PC-9 (cell line): Measurements from ENCODE around the gene POGZ. TPM values are rescaled to one million over a fixed set of nuclear protein-coding genes. Genes with fewer than 3 reads are reported as not detected.

Source experiments
- BruUV-seq: library from RNA; stranded (reverse); fragments of 400-500 nt; replicated peaks from 2 replicates; lab custom pipeline; 2021; lab: Mats Ljungman, UMichigan
- CTCF ChIA-PET: fragments of 300-600 bp; sonication (Branson Sonifier 250); formaldehyde crosslinking; loops from one replicate; lab custom pipeline; 2022; ENCODE audit warnings: antibody characterized with exemption; lab: Charles Lee
- POLR2A ChIA-PET: fragments of 300-600 bp; sonication (Branson Sonifier 250); formaldehyde crosslinking; loops from one replicate; lab custom pipeline; 2022; ENCODE audit warnings: antibody characterized with exemption; ENCODE audit not compliant: unreplicated experiment; lab: Charles Lee
- DNase-seq, 2 experiments: peaks; one replicate each; pipeline versions ENCODE4 v3.0.0 to v3.0.0-alpha.2; 2015 to 2022; ENCODE audit warnings: mixed read lengths in 1 of 2
- H2AFZ ChIP-seq: fragments of 200-600 bp; sonication (generic); 2 replicates; pipeline ENCODE4 v1.8.1; 2017; ENCODE audit warnings: antibody characterized with exemption
- H3F3A ChIP-seq: fragments of 200-600 bp; sonication (generic); 2 replicates; pipeline ENCODE4 v1.8.1; 2017; ENCODE audit warnings: antibody characterized with exemption, mild to moderate bottlenecking, low read depth; ENCODE audit not compliant: insufficient read depth
- H3K27ac ChIP-seq: fragments of 200-600 bp; sonication (generic); 2 replicates; pipeline ENCODE4 v1.6.1; 2016; ENCODE audit warnings: mixed run types
- H3K27me3 ChIP-seq: fragments of 200-600 bp; sonication (generic); 2 replicates; pipeline ENCODE4 v1.6.1; 2016; ENCODE audit warnings: low read depth, mixed run types; ENCODE audit not compliant: insufficient read depth
- H3K36me3 ChIP-seq: fragments of 200-600 bp; sonication (generic); 2 replicates; pipeline ENCODE4 v1.6.1; 2016; ENCODE audit warnings: low read depth, mixed run types
- H3K4me1 ChIP-seq: fragments of 200-600 bp; sonication (generic); replicated peaks from 2 replicates; pipeline ENCODE4 v1.6.1; 2016; ENCODE audit warnings: mixed run types; ENCODE audit not compliant: insufficient read depth
- H3K4me2 ChIP-seq: fragments of 200-600 bp; sonication (generic); 2 replicates; pipeline ENCODE4 v1.6.1; 2017; ENCODE audit warnings: mixed run types
- H3K4me3 ChIP-seq: fragments of 200-600 bp; sonication (generic); 2 replicates; pipeline ENCODE4 v1.6.1; 2016; ENCODE audit warnings: mixed run types
- H3K79me2 ChIP-seq: fragments of 200-600 bp; sonication (generic); 2 replicates; pipeline ENCODE4 v1.6.1; 2017; ENCODE audit warnings: low read depth, mixed run types
- H3K9me2 ChIP-seq: fragments of 200-600 bp; sonication (generic); 2 replicates; pipeline ENCODE4 v1.8.1; 2017; ENCODE audit warnings: mild to moderate bottlenecking; ENCODE audit not compliant: insufficient read depth
- H3K9me3 ChIP-seq: fragments of 200-600 bp; sonication (generic); 2 replicates; pipeline ENCODE4 v1.8.1; 2016; ENCODE audit warnings: low read depth; ENCODE audit not compliant: insufficient read depth
- H4K20me1 ChIP-seq: fragments of 200-600 bp; sonication (generic); 2 replicates; pipeline ENCODE4 v1.8.1; 2017; ENCODE audit not compliant: insufficient read depth
- CTCF ChIP-seq: fragments of 200-600 bp; sonication (generic); conservative IDR thresholded peaks from 2 replicates; pipeline ENCODE4 v1.6.1; 2017; ENCODE audit warnings: mixed run types, antibody characterized with exemption, mild to moderate bottlenecking, moderate library complexity
- EZH2 ChIP-seq: fragments of 200-600 bp; sonication (generic); IDR thresholded peaks from 2 replicates; pipeline ENCODE4 v1.8.0; 2017; ENCODE audit warnings: antibody characterized with exemption, low read depth
- intact Hi-C: fragments of 100-400 bp; cut with micrococcal nuclease; formaldehyde crosslinking; loops from one replicate; pipeline ENCODE4 v1.10.0; 2022; ENCODE audit not compliant: unreplicated experiment
- total RNA-seq: library from RNA; stranded (reverse); gene quantifications from 2 replicates; pipeline ENCODE4 v1.2.3, GENCODE V29; 2021

POGZ gene
- total RNA-seq, 1 experiment from 2014 or later, result 71.0 TPM

- POLR2A ChIA-PET, result interaction anchor here (0.5 kb wide), 1 partner anchor 1506 kb away, joined by 4 read pairs; no protein-coding TSS in a partner anchor
- Histone ChIP-seq H4K20me1 (no peaks in the 10 kb centered on the region), H3F3A (peaks cover 14% of the 10 kb centered on the region; the same call in 1 of the 2 replicates), H3K4me3 (no peak overlapping the region), H3K4me1 (peaks cover 24% of the 10 kb centered on the region), H3K27ac (no peak overlapping the region), H3K4me2 (no peak overlapping the region), H3K9me3 (no peaks in the 10 kb centered on the region), H3K27me3 (no peaks in the 10 kb centered on the region), H3K36me3 (no peaks in the 10 kb centered on the region), H2AFZ (no peak overlapping the region), H3K9me2 (no peaks in the 10 kb centered on the region), H3K79me2 (no peaks in the 10 kb centered on the region)
- CTCF ChIA-PET, result interaction anchor here (0.6 kb wide), 1 partner anchor 308 kb away, joined by 4 read pairs; no protein-coding TSS in a partner anchor
- intact Hi-C loops, result no loop called here
- DNase-seq, result no peak
- TF ChIP-seq EZH2 (no peak), CTCF (no peak)
- BruUV-seq, result no TSS peak
These were observed 45.5 kb upstream of the POGZ start for GRCh38 chr1:151504759-151505158.

- H3K9me2 ChIP-seq, result no peaks in the 10 kb centered on the region
- ChIA-PET POLR2A (no interaction called here), CTCF (no interaction called here)
- H3K27me3 ChIP-seq, result no peaks in the 10 kb centered on the region
- H3K4me3 ChIP-seq, result no peak overlapping the region
- intact Hi-C loops, result no loop called here
- no peak for TF ChIP-seq CTCF
- no peak for TF ChIP-seq EZH2
- no peak overlapping the region for H3K27ac ChIP-seq
- no peak for DNase-seq
- peaks cover 22% of the 10 kb centered on the region for H3K4me1 ChIP-seq
- no peak overlapping the region for H2AFZ ChIP-seq
- no peaks in the 10 kb centered on the region for H3K9me3 ChIP-seq
- H3K36me3 ChIP-seq, result no peaks in the 10 kb centered on the region
- no peaks in the 10 kb centered on the region for H3K79me2 ChIP-seq
- no TSS peak for BruUV-seq
- H4K20me1 ChIP-seq, result no peaks in the 10 kb centered on the region
- no peak overlapping the region for H3K4me2 ChIP-seq
- peaks cover 9% of the 10 kb centered on the region; the same call in 1 of the 2 replicates for H3F3A ChIP-seq
These were observed 45.0 kb upstream of the POGZ start for GRCh38 chr1:151504252-151504651.

GRCh38 chr1:151502859-151503780 is 43.8 kb upstream of the POGZ start:
- no peak overlapping the region for H3K4me2 ChIP-seq
- H4K20me1 ChIP-seq, result no peaks in the 10 kb centered on the region
- intact Hi-C loops, result no loop called here
- POLR2A ChIA-PET, result interaction anchor here (0.5 kb wide), 1 partner anchor 107 kb away, joined by 6 read pairs; no protein-coding TSS in a partner anchor
- no peaks in the 10 kb centered on the region for H3K79me2 ChIP-seq
- H3K4me1 ChIP-seq, result peaks cover 13% of the 10 kb centered on the region; the same call in 1 of the 2 replicates
- no peak overlapping the region for H3K27ac ChIP-seq
- no peaks in the 10 kb centered on the region for H3F3A ChIP-seq
- no peak overlapping the region for H3K4me3 ChIP-seq
- H3K36me3 ChIP-seq, result no peaks in the 10 kb centered on the region
- no peaks in the 10 kb centered on the region for H3K9me3 ChIP-seq
- DNase-seq, result peak; percentile 36 to 46
- CTCF ChIA-PET, result interaction anchor here (0.6 kb wide), 1 partner anchor 77 kb away, joined by 3 read pairs; no protein-coding TSS in a partner anchor
- no TSS peak for BruUV-seq
- no peaks in the 10 kb centered on the region for H3K9me2 ChIP-seq
- no peak overlapping the region for H2AFZ ChIP-seq
- TF ChIP-seq CTCF, result no peak
- no peak for TF ChIP-seq EZH2
- no peaks in the 10 kb centered on the region for H3K27me3 ChIP-seq
